Measurements from ENCODE around the gene DTD1.

DNA sequence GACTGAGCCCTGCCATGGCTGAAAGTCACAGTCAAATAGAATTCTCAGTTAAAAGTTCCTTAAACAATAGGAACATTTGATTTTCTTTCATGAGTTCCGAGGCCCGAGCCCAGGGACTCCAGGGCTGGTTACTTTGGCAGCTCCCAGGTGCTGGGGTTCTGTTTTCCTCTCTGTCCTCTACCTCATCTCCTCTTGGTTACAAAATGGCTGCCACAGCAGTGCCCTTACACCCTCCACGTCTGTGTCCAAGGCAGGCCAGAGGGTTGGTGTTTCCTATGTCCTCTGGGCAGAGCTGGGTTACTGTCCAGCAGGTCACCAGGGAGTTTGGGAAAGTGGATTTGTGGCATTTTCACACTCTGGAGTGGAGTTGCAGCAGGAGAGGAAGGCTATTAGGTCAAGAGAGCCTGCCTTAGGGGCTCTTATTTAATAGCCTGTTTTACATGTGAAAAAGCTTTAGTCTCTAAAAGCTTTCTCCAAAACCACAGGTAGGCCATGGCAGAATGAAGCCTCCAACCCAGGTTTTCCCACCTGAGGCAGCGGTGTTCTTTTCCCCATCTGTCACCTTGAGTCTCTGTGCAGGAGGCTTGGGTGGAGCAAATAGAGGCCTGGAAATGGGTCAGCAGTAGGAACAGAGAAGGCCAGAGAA, 111.0 kb downstream of the DTD1 start:
- TF ChIP-seq EZH2 (IDR thresholded peaks at IDR 0.05; ENCODE audit: insufficient read depth, poor library complexity, severe bottlenecking) (no peak), EZH2phosphoT487 (IDR thresholded peaks at IDR 0.05; ENCODE audit: insufficient read depth, low read depth) (no peak)
